GM19452 (cell line): Measurements from ENCODE around the gene GRIFIN.
"Not testable (repeated sequence)": the region's sequence is repeated elsewhere in the genome, so short reads cannot be mapped to it uniquely, and the experiment has no call there.

Source experiments
- ATAC-seq: cut with Tn5 transposase; IDR thresholded peaks from one replicate; pipeline ENCODE4 v1.9.1; 2021; ENCODE audit not compliant: unreplicated experiment

The GRIFIN gene

DNA sequence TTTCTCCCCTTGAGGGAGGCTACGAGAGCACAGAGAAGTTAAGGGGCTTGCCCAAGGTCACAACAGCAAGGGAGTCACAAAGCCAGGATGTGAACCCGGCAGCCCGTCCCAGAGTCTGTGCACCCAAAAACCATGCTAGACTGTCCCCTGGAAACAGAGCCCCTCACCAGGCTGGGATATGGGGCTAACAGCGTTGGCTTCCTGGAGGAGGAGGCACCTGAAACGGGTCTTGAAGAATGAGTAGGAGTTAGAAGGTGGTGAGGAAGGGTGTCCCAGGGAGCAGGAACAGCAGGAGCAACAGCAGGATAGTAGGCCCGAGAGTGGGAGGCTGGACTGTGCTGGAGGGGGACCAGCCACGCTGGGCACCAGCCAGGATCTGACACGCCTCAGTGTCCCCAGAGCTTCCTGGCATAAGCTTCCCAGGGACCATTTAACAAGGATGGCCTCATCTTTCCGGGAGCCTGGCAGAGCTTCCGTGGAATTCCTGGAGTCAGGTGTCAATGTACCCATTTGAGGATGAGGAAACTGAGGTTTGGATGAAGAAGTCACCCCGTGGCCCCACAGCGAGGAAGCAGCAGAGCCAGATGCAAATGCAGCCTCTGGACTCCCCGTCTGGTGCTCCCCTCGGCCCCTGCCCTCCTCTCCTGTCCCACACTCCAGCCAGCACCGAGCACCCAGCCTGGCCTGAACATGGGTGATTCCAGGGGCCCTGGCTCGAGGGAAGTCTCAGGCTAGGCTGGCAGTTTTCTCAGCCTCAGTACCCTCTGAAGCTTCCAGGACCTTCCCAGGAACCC is 3.3 kb upstream of the GRIFIN start:
- ATAC-seq: no peak

DNA sequence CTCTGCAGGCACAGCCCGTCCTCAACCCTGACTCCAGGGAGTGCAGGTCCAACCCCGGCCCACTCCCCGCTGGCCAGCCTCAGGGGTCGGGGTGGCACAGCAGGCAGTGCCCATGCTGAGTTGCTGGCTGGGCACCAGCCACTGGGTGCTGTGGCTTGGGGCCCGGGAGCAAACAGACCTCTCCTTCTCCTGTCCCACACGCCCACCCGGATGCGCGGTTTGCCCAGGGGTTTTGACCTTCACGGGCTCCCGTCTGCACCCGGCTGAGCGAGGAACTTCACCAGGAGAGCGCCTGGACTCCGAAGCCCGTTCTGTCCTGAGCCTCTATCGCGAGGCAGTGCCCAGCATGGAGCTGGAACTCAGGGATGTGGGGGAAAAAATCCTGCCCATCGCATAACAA is 2.6 kb upstream of the GRIFIN start:
- no peak for ATAC-seq

DNA sequence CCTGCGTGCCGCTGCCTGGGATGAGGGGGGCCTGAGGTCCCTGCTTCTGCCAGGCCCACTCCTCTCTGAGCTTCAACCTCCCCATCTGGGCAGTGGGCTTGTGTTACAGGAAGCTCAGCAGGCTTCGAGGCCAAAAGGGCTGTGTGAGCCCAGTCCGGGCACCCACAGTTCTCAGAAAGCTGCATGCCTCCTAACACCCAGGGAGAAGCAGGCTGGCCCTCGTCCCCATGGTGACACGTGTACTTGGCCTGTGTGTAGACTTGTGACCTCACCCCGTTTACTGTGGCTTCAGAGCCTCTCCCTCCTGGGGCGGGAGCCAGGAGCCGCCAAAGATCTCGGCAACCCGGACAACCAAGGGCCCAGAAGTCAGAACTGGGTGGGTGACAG is 2.2 kb upstream of the GRIFIN start:
- ATAC-seq: no peak

DNA sequence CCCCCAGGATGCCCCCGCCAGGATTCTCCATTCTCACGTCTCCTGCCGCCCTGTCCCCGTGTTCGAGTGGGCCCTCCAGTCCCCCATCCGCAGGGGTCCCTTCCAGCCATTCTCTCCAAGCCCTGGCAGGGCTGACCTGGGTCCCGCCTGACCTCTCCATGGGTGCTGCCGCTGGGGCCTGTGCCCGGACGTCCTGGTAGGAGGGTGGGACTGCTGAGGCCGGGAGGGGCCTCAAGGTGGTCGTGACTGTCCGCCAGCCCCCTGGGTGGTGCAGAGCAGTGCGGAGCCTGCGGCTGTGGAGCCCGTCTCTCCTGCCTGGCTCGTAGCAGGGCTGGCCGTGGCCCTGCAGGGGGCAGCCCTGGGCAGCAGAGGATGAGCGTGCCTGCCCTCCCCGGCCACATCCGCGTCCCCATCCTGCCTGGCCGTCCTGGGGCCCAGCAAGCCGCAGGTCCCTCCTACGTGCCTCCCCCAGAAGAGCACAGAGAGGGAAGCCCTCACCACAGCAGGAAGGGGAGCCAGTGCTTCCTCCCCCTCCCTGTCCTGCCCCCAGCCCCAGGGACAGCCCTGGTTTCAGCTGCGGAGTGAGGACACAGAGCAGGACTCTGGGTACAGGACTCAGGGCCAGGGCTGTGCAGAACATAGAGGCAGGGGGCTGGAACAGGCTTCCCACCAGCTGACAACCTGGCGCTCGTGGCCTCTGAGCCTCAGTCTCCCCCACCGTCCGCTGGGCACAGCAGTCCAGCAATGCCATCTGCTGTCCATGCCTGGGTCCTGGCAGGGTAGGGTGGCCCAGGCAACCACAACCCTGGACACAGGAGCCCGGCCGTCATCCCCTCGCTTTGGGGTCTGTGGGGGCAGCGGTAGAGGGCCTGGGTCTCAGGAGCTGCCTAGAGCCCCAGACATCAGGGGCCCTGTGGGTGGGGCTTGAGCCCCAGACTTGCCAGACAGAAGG is 1.5 kb upstream of the GRIFIN start:
- no peak for ATAC-seq

DNA sequence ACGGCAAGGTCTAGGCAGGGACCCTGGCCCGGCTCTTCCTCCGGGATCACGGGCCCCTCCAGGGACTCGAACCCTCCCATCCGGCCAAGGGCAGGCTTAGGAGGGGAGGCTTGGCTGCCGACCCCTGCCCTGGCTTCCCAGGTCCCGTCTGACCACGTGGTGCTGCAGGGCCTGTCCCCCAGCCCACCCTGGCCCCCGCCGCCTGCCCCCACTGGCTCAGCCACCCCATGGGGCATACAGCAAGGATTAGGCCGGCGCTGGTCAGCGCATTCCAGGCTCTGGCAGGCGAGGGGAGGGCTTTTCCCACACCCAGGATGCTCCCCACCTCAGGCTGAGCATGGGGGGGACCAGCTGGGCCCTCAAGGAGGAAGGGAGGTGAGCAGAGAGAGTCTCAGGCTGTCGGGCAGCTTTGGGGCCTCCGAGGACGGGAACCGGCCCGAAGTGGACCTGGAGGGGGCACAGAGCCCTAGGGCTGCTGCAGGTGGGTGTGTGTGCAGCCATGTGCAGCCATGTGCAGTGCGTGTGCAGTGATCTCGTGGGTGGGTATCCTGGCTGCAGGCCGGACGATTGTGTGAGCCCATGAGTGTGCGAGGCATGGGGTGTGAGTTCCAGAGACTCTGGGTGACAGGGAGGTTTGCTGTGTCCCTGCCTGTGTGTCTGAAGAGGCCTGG is 713 bp upstream of the GRIFIN start:
- ATAC-seq: no peak

DNA sequence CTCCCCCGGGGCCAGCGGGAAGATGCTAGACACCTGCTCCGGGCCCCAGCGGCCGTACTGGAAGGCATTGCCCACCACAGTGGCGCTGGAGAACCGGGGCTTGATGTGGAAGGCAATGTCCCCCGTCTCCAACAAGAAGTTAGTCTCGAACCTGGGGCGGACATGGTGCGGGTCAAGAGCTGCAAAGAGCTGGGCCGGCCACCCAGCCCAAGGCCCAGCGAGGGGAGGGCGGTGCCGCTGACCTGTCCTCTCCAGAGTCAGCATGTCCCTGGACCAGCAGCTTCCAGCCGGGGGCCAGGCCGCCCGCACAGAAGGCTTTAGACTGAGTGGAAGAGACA is 551 bp downstream of the GRIFIN start:
- ATAC-seq: no peak

DNA sequence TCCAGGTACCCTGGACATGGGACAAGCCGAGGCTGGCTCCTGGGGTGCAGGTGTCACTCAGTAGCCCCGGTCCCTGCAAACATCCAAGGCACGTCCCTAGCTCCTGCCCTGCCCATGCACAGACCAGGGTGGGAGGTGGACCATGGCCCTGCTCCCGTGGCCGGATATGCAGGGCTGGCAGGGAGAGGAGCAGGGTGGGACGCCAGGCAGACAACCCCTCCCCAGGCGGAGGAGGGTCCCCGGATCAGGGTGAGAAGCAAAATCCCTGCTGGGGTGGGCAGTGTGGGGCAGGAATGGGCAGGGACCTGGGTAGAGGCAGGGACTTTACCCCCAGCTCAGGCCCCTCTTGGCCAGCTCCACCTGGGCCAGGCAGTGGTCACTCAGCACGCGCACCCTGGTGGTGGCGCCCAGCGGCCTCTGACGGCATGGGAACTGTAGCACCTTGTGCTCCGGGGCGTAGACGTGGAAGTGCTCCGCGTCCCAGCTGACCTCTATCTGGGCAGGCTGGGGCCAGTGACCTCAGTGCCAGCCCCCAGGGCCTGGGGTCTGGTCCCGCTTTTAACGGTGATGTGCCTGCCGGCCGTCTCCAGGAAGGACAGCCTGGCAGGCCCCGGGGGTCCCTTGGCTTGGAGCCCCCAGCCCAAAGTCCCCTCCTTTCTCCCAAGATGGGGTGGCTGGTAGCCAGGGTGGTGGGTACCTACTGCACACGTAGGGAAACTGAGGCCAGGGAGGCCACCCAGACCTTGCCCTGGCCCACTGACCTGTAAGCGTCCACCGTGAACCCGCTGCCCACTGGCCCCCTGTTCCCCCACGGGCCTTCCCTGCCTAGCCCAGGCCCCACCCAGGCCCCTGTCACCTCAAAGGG is 1.2 kb downstream of the GRIFIN start:
- ATAC-seq: no peak

DNA sequence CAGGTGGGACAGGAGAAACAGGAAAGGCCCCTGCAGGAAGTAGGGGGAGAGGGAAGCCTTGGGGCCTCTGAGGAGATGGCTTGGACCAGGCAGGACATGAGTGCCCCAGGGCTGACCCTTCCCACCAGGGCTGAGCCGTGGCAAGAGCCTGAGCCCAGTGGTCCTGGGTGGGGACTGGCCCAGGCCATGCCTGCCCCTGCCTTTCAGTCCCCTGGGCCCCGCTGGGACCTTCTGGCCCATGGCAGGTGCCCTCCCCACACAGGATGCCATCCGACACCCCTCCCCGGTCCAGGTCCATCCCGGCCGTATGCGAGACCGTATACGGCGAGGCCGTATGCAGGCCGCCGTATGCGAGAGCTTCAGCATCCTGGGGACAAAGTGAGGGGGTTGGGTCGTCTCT is 2.0 kb downstream of the GRIFIN start:
- ATAC-seq: no peak

DNA sequence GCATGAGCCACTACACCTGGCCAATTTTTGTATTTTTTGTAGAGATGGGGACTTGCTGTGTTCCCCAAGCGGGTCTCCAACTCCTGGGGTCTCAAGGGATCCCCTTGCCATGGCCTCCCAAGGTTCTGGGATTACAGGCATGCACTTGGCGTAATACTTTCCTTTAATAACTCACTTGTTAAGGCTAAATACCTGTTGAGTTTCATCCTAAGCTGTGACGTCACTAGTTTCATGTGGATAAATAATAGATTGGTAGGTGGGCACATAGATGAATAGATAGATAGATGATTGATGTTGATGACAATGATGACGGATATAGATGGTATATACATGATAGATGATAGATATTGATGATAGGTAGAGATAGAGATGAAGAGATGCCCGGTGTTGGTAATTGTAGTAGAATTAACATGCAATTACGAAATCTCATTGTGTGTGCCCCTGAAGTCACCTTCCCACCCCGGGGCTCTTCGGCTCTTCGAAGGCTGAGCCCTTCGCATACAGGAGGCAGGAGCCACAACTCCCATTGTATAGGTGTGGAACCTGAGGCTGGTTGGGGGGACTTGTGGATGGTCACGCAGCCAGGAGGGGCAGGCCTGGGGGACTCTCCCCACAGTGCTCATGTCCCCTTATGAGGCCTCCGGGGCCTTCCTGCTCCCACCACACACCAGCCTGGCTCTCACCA is 2.6 kb downstream of the GRIFIN start:
- no peak for ATAC-seq

DNA sequence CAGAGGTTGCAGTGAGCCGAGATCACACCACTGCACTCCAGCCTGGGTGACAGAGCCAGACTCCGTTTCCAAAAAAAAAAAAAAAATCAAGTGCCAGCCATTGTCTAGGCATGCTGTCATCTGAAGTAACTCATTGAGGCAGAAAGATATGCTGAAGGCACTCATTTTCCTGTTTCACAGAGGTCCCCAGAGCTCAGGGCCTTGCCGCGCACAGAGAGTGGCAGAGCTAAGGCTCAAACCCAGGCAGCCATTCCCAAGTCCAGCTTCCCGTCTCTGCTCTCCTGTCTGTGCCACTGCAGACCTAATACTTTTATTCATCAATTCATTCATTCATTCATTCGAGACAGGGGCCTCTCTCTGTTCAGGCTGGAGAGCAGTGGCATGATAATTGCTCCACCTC is 3.5 kb downstream of the GRIFIN start:
- ATAC-seq: no peak

DNA sequence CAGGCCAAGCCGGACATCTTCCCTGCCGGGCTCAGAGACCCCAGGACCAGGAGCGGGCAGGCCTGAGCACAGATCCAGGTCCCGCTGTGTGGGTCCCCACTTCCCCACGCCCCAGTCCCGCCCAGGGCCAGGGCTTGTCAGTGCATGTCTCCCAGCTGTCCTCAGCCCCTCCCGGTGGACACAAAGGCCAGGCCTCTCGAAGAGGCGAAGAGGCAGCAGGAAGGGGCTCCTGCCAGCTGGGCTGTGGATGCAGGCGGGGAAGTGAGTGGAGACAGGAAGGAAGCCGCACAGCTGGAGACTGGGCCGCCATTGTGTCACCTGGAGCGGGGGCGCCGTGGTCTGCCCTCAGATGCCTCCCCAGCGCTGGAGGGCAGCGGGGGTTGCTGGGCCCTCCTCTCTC is 4.8 kb downstream of the GRIFIN start:
- no peak for ATAC-seq

DNA sequence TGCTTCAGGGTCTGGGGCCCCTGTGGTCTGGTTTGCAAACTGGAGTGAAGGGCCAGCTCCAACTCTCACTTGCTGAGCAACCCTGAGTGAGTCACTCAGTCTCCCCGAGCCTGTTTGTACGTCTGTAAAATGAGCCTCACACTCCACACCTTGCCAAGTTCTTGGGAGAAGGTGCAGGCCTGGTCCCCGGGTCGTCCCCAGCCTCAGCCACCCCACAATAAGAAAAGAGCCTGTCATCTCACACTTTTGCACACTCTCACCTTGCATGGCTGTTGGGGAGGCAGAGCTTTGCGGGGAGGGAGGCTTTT is 5.2 kb downstream of the GRIFIN start:
- ATAC-seq: no peak

DNA sequence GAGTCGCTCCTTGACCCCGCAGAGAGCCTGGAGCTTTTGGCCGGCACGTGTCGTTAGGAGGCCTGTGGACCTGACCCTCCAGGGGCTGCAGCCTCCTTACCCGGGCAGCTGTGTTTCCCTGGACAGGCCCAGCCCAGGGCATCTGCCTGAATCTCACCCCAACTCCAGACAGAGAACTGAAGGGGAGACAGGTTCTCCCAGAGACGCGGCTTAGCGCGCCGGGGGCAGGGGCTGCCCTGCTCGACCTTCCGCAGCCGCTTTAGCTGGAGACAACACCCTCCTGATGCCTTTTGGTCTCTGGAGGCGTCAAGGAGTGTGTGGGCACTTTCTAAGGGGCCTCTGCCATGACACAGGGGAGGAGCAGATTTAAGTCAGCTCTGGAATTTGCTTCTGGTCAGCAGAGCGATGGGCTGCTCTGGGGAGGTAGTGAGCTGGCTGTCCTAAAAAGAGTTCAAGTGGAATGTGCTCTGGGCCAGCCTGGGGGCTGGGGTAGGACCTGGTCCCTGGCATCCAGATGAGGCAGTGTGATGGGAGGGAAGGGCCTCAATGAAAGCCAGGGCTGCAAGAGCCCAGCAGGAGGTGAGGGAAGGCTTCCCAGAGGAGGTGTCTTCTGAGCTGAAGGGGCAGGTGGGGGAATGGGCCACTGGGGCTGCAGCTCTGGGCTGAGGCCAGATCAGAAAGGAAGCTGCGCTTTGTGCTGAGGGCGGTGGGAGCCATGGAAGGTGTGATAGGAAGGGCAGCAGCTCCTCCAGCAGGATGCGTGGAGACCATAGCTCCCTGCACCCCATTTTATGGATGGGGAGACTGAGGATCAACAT is 5.8 kb downstream of the GRIFIN start:
- ATAC-seq: no peak

DNA sequence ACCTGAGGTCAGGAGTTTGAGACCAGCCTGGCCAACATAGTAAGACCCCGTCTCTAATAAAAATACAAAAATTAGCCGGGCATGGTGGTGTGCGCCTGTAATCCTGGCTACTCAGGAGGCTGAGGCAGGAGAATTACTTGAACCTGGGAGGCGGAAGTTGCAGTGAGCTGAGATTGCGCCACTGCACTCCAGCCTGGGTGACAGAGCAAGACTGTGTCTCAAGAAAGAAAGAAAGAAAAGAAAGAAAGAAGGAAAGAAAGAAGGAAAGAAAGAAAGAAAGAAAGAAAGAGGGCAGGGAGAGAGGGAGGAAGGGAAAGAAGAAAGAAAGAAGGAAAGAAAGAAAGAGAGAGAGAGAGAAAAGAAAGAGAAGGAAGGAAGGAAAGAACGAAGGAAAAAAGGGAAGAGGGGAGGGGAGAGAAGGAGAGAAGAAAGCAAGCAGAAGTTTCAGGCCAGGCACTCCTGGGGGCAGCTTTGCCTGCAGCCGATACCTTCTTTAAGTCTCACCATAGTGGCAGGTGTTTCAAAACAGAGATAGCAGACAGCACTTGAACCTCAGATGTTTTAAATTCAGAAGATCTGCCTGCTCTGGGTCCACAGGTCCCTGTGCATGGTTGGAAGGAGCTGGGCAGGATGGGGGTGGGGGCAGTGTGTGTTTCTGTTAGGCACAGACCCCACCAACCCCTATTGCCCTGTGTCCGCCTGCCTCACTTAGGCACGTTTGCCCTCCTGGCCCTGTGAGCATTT is 6.6 kb downstream of the GRIFIN start:
- ATAC-seq: not testable (repeated sequence)

DNA sequence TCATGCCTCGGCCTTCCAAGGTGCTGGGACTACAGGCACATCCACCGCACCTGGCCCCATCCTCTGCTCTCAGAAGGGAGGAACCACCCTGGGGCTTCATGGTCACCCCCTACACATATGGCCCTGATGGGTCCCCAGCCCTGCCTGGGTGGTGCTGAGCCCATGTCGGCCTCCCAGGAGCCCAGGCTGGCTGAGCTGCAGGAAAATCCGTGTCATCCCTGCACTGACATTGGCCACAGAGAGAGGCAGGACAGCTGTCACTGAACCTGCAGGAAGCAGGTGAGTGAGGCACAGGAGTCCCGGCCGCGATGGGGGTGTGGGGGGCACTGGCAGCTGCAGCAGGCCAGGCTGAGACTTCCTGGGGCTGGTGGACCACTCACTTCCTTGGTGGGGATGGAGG is 8.0 kb downstream of the GRIFIN start:
- no peak for ATAC-seq

DNA sequence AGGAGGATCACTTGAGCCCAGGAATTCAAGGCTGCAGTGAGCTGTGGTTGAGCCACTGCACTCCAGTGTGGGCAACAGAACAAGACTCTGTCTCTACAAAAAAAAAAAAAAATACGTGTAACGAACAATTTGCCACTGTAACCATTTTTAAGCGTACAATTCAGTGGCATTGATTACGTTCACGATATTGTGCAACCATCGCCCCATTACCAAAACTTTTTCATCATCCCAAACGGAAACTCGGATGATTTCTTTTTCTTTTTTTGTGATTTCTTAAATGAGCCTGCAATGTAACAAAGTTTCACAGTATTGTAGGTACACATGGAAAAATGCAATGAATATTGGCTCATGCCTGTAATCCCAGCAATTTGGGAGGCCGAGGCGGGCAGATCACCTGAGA is 9.5 kb downstream of the GRIFIN start:
- ATAC-seq: no peak

DNA sequence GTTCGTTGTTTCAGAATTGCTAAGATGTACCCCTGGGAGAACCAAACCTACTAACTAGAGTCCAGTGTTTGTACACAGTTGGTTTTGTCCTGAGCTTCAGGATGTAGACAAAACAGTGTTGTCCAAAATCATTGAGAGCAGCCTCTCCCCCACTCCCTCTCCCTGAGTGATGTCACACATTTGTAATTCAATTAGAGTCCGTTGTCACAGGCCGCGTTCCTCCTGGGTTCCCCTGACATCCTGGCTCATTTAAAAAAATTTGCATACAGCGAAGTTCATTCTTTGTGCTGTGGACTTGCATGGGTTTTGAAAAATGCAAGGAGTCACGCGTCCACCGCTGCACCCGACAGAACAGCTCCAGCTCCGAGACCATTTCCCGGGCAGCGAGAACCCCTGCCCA is 10.3 kb downstream of the GRIFIN start:
- ATAC-seq: no peak

DNA sequence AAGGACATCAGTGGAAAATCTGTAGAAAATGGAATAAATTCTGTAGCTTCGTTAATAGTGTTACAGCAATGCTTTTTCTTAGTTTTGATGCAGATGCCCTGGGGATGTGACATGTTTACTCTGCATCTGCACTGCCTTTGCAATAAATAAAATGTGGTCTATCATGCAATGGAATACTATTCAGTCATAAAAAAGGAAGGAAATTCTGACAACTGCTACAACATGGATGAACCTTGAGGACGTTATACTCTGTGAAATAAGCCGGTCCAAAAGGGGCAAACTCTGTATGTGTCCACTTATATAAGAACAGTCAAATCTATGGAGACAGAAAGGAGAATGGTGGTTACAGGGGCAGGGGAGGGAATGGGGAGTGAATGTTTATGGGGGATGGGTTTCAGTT is 13.5 kb downstream of the GRIFIN start:
- no peak for ATAC-seq
